HG03097 (cell line): ENCODE data around the gene KAZN.

Experiments
- ATAC-seq: cut with Tn5 transposase; IDR thresholded peaks from one replicate; pipeline ENCODE4 v1.9.1; 2021; ENCODE audit not compliant: unreplicated experiment, low FRiP score

KAZN gene

GRCh38 chr1:14871218-14871970 lies 272.9 kb downstream of the KAZN start:
- ATAC-seq = no peak

- ATAC-seq = no peak
Measured at GRCh38 chr1:14872762-14873161, 274.3 kb downstream of the KAZN start.

- ATAC-seq = no peak
Measured at GRCh38 chr1:14873677-14874076, 275.2 kb downstream of the KAZN start.

- ATAC-seq = no peak
Measured at GRCh38 chr1:14875524-14876509, 277.3 kb downstream of the KAZN start.

GRCh38 chr1:14876747-14877146 lies 278.3 kb downstream of the KAZN start:
- ATAC-seq = no peak

- ATAC-seq = no peak
Measured at GRCh38 chr1:14877224-14877623, 278.7 kb downstream of the KAZN start.

GRCh38 chr1:14878124-14878523 lies 279.6 kb downstream of the KAZN start:
- no peak for ATAC-seq

- no peak for ATAC-seq
Measured at GRCh38 chr1:14878951-14879350, 280.5 kb downstream of the KAZN start.

- ATAC-seq = no peak
Measured at GRCh38 chr1:14880456-14881316, 282.2 kb downstream of the KAZN start.

GRCh38 chr1:14881775-14882672 lies 283.5 kb downstream of the KAZN start:
- no peak for ATAC-seq

GRCh38 chr1:14884614-14885175 lies 286.2 kb downstream of the KAZN start:
- no peak for ATAC-seq

GRCh38 chr1:14887044-14887566 lies 288.6 kb downstream of the KAZN start:
- ATAC-seq = no peak

- ATAC-seq = no peak
Measured at GRCh38 chr1:14887764-14888350, 289.4 kb downstream of the KAZN start.

- no peak for ATAC-seq
Measured at GRCh38 chr1:14888374-14888773, 289.9 kb downstream of the KAZN start.

GRCh38 chr1:14889825-14890440 lies 291.4 kb downstream of the KAZN start:
- no peak for ATAC-seq

- no peak for ATAC-seq
Measured at GRCh38 chr1:14891991-14892390, 293.5 kb downstream of the KAZN start.

GRCh38 chr1:14894811-14895560 lies 296.5 kb downstream of the KAZN start:
- ATAC-seq = no peak

- no peak for ATAC-seq
Measured at GRCh38 chr1:14895727-14896126, 297.2 kb downstream of the KAZN start.
